Cardiac muscle cell (in vitro differentiated cells and primary cell): ENCODE results near the gene DBP. TPM values are rescaled to one million over a fixed set of nuclear protein-coding genes. Genes with fewer than 3 reads are reported as not detected.

Source experiments
- DNase-seq, 2 donors: peaks; one replicate each; pipeline versions ENCODE4 v3.0.0 to v3.0.0-alpha.2; 2010 to 2017; ENCODE audit warnings: low read depth in 1 of 2, low spot score in 1 of 2
- H3K27ac ChIP-seq: fragments of 200-600 bp; sonication (generic); 2 replicates; pipeline ENCODE4 v1.5.1; 2016
- H3K27me3 ChIP-seq: fragments of 200-600 bp; sonication (generic); 2 replicates; pipeline ENCODE4 v1.6.0; 2016; ENCODE audit warnings: control low read depth
- H3K36me3 ChIP-seq: fragments of 200-600 bp; sonication (generic); 2 replicates; pipeline ENCODE4 v1.5.1; 2016; ENCODE audit warnings: control low read depth
- H3K4me1 ChIP-seq: fragments of 200-600 bp; sonication (generic); 2 replicates; pipeline ENCODE4 v1.8.1; 2017; ENCODE audit warnings: low read depth, mild to moderate bottlenecking, mixed run types
- H3K4me3 ChIP-seq: fragments of 200-600 bp; sonication (generic); 2 replicates; pipeline ENCODE4 v1.5.1; 2016; ENCODE audit warnings: mild to moderate bottlenecking
- H3K9me3 ChIP-seq: fragments of 200-600 bp; sonication (generic); 2 replicates; pipeline ENCODE4 v1.5.1; 2017; ENCODE audit warnings: low read depth, mild to moderate bottlenecking, control low read depth
- polyA plus RNA-seq: library from polyadenylated mRNA; unstranded; fragments of >200 nt; fragmentation: Nextera tagmentation; extraction: Ambion mirVana; gene quantifications from 2 replicates; pipeline ENCODE4 v1.2.1, GENCODE V29; 2016
- total RNA-seq: library from RNA; depleted of rRNA; stranded (reverse); fragments of >200 nt; gene quantifications from 2 replicates; pipeline ENCODE4 v1.2.3, GENCODE V29; 2016
- TF ChIP-seq, protein P1 (sequence below): IDR thresholded peaks from 2 replicates; pipeline ENCODE4 v1.5.1; 2012; ENCODE audit warnings: low read depth, mild to moderate bottlenecking, low read length

DBP gene
- total and polyA plus RNA-seq, 2 experiments from 2014 or later: 23.3 to 30.0 TPM

DNA sequence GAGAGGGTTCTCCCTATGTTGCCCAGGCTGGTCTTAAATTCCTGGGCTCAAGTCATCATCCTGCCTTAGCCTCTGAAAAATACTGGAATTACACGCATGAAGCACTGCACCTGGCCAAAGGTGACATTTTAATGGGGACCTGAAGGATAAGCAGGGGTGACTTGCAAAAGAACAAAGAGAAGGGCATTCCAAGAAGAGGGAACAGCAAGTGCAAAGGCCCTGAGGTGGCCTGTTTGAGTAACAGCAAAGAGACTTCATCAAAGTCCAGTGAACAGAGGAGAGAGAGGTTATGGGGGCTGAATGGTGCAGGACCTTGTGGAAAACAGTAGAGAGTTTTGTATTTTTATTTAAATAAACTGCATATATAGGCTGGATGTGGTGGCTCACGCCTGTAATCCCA lies 4.7 kb upstream of the DBP start:
- H3K36me3 ChIP-seq: no peaks in the 10 kb centered on the region
- DNase-seq: no peak
- H3K4me1 ChIP-seq: peaks cover 4% of the 10 kb centered on the region
- TF ChIP-seq, protein P1, sequence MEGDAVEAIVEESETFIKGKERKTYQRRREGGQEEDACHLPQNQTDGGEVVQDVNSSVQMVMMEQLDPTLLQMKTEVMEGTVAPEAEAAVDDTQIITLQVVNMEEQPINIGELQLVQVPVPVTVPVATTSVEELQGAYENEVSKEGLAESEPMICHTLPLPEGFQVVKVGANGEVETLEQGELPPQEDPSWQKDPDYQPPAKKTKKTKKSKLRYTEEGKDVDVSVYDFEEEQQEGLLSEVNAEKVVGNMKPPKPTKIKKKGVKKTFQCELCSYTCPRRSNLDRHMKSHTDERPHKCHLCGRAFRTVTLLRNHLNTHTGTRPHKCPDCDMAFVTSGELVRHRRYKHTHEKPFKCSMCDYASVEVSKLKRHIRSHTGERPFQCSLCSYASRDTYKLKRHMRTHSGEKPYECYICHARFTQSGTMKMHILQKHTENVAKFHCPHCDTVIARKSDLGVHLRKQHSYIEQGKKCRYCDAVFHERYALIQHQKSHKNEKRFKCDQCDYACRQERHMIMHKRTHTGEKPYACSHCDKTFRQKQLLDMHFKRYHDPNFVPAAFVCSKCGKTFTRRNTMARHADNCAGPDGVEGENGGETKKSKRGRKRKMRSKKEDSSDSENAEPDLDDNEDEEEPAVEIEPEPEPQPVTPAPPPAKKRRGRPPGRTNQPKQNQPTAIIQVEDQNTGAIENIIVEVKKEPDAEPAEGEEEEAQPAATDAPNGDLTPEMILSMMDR: no peak
- no peak overlapping the region for H3K27ac ChIP-seq
- H3K27me3 ChIP-seq: no peaks in the 10 kb centered on the region
- H3K4me3 ChIP-seq: no peak overlapping the region
- H3K9me3 ChIP-seq: no peaks in the 10 kb centered on the region

DNA sequence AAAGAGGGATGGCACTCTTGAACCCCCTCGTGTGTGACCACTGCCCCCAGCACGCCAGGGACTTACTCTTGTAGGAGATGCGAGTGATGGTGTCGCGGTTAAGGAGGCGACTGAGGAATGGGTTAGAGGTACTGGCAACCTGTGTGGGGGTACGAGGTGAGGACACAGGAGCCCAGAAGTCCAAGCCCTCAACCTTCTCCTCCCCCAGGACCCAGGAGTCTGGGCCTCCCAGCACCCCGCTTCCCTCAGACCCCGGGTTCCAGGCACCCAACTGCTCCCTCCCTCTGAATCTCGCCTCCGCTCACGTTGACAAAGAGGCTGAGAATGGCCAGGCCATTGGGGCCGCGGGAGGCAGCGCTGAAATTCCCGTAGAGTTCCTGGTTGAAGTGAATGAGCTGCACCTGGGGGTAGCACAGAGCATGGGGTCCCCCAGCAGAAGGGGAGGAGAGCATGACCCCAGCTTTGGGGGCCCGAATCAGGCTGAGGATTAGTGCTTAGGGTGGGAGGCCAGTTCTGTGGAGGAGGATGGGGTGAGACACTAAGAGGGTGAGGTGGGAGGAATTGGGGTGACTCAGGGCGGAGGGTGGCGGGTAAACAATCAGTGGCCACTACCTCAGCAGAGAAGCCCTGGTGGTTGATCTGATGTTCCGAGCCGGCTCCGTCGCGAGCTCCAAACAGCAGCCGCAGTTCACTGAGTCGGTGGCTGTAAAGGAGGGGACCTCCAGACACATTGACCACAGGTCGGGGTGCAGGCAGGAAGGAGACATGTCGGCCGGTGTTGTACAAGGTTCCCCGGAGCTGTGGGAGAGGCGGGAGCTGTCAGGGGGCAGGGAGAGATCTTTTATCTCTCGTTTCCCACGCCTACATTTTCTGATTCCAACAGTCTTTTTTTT lies 2.5 kb upstream of the DBP start:
- Histone ChIP-seq H3K27me3 (no peaks in the 10 kb centered on the region), H3K9me3 (no peaks in the 10 kb centered on the region), H3K36me3 (no peaks in the 10 kb centered on the region), H3K4me1 (peaks cover 7% of the 10 kb centered on the region), H3K4me3 (no peak overlapping the region), H3K27ac (no peak overlapping the region)
- no peak for DNase-seq
- TF ChIP-seq, protein P1: no peak

DNA sequence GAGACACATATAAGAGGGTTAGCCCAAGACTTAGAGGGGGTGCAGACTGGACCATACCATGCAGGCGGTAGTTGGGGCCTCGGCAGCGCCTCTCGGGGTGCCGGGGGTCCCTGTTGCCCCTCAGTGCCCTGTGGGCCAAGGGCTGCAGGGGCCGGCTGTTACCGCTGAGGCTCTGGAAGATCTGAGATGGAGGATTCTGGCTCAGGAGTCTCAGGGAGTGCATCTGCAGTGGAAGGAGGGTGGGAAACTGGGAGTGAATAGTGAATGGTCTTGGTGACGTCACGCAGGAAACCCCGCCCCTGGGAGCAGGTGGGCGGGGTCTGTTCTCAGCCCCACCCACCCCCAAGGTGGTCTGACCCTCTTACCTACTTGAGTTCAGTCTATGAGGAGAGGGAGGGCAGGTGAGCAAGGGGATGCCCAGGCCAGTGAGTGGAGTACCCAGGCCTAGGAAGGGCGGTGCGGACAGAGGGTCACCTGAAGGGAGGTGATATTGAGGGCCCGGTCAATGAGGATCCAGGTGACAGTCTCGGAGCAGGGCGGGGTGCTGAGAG lies 1.7 kb upstream of the DBP start:
- Histone ChIP-seq H3K36me3 (no peaks in the 10 kb centered on the region), H3K9me3 (no peaks in the 10 kb centered on the region), H3K4me1 (peaks cover 13% of the 10 kb centered on the region), H3K4me3 (no peak overlapping the region), H3K27me3 (no peaks in the 10 kb centered on the region), H3K27ac (peak overlapping the region; percentile 19)
- no peak for DNase-seq
- TF ChIP-seq, protein P1: no peak

DNA sequence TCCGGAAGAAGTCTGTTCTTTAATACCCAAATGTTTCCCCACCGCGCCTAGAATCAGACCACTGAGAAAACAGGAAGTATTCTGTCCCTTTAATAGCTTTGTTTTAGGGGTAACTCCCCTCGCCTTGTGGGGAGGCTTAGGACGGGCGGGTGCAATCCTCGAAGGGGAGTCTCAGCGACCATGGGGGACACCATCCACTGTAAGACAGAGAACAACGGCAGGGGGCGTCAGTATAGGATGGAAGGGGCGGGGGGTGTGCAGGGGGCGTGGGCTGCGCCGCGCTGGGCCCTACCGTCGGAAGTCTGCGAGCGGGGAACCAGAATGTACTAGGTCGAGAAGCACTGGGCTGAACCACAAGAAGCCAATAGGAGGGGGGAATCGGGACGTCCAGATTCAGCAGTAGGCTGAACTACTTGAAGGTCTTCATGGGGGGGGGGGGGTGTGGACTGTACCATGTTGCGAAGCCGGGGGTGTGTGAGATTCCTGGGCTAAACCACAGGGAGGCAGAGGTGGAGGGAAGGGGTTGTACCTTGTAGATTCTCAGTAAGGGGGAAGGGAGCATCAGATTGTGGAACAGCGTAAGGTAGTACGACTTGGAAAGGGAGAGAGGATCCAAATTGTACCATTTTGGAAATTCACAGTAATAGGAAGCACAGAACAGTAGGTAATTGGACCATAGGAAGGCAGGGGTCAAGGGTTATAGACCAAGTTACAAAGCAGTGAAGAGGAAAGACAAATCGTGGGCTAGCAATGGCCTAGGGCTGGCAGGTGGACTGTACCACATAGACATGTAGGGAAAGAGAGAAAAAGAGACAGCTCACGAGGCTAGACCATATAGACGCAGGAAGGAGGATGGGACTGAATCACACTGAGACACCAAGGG lies 1.0 kb upstream of the DBP start:
- Histone ChIP-seq H3K4me3 (peak overlapping the region; percentile 30), H3K27me3 (no peaks in the 10 kb centered on the region), H3K36me3 (no peaks in the 10 kb centered on the region), H3K27ac (peak overlapping the region; percentile 88), H3K4me1 (peaks cover 16% of the 10 kb centered on the region), H3K9me3 (no peaks in the 10 kb centered on the region)
- DNase-seq: peak; percentile 95 to 99
- TF ChIP-seq, protein P1: peak; percentile 17

DNA sequence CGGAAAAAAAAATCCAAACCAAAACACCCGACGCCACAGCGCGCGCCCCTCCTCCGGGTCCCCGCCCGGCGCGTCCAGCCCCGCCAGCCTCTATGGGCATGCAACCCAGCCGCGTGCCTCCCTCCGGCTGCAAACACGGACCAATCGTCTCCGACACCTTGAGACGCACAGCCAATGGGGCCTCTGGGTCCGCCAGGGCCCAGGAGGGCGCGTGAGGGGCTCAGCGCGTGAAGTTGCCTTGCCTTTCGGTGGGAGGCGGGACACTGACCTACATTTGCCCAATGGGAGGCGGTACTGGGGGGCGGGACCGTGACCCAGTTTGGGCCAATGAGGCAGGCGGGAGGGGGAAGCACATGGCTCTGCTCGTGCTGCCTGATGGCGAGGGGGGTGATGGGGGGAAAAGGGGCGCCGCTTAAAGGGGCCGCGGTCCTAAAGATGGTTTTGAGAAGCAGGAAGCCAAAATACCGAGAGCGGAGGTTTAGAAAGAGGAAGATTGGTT lies 319 bp upstream of the DBP start:
- Histone ChIP-seq H3K36me3 (no peaks in the 10 kb centered on the region), H3K27me3 (no peaks in the 10 kb centered on the region), H3K27ac (peak overlapping the region; percentile 88), H3K4me1 (peaks cover 16% of the 10 kb centered on the region), H3K9me3 (no peaks in the 10 kb centered on the region), H3K4me3 (peak overlapping the region; percentile 88)
- TF ChIP-seq, protein P1: no peak
- DNase-seq: peak; percentile 99 to 100
